SHP77 (cell line): Measurements from ENCODE around the gene PHACTR4.
"Not testable (repeated sequence)": the region's sequence is repeated elsewhere in the genome, so short reads cannot be mapped to it uniquely, and the experiment has no call there.

Experiments
- DNase-seq, 2 experiments: peaks; one replicate each; lab custom pipeline; 2025; lab: John Stamatoyannopoulos, UW

The PHACTR4 gene

GRCh38 chr1:28371010-28371377, 1.5 kb downstream of the PHACTR4 start:
- no peak for DNase-seq

- not testable (repeated sequence) for DNase-seq
Measured at GRCh38 chr1:28373450-28373849, 3.9 kb downstream of the PHACTR4 start.

- no peak for DNase-seq
Measured at GRCh38 chr1:28374297-28374696, 4.8 kb downstream of the PHACTR4 start.

GRCh38 chr1:28375598-28375997, 6.1 kb downstream of the PHACTR4 start:
- DNase-seq, result not testable (repeated sequence)

GRCh38 chr1:28376195-28376594, 6.7 kb downstream of the PHACTR4 start:
- DNase-seq, result not testable (repeated sequence)

GRCh38 chr1:28378906-28379305, 9.4 kb downstream of the PHACTR4 start:
- no peak for DNase-seq

- DNase-seq, result no peak
Measured at GRCh38 chr1:28380394-28380793, 10.9 kb downstream of the PHACTR4 start.

GRCh38 chr1:28383785-28384184, 14.2 kb downstream of the PHACTR4 start:
- not testable (repeated sequence) for DNase-seq

- DNase-seq, result no peak
Measured at GRCh38 chr1:28392027-28392652, 22.6 kb downstream of the PHACTR4 start.

GRCh38 chr1:28394136-28394535, 24.6 kb downstream of the PHACTR4 start:
- DNase-seq, result no peak

- DNase-seq, result no peak
Measured at GRCh38 chr1:28395181-28395580, 25.6 kb downstream of the PHACTR4 start.

- no peak for DNase-seq
Measured at GRCh38 chr1:28401760-28402159, 32.2 kb downstream of the PHACTR4 start.

GRCh38 chr1:28409090-28409489, 39.5 kb downstream of the PHACTR4 start:
- no peak for DNase-seq

GRCh38 chr1:28411656-28412055, 42.1 kb downstream of the PHACTR4 start:
- no peak for DNase-seq

GRCh38 chr1:28412731-28413130, 43.2 kb downstream of the PHACTR4 start:
- no peak for DNase-seq

GRCh38 chr1:28416509-28417194, 47.1 kb downstream of the PHACTR4 start:
- DNase-seq, result no peak

- no peak for DNase-seq
Measured at GRCh38 chr1:28417441-28417922, 47.9 kb downstream of the PHACTR4 start.

GRCh38 chr1:28417926-28418637, 48.5 kb downstream of the PHACTR4 start:
- DNase-seq, result no peak

GRCh38 chr1:28421744-28422143, 52.2 kb downstream of the PHACTR4 start:
- no peak for DNase-seq

- no peak for DNase-seq
Measured at GRCh38 chr1:28426831-28427230, 57.3 kb downstream of the PHACTR4 start.

GRCh38 chr1:28428012-28428411, 58.5 kb downstream of the PHACTR4 start:
- no peak for DNase-seq

GRCh38 chr1:28428990-28429520, 59.5 kb downstream of the PHACTR4 start:
- DNase-seq, result no peak
